Astrocyte (in vitro differentiated cells and primary cell): ENCODE results near the gene AQP11.

ENCODE experiments used
- EZH2 ChIP-seq: IDR thresholded peaks from 2 replicates; pipeline ENCODE4 v1.6.1; 2012; ENCODE audit warnings: mild to moderate bottlenecking, low read length, inconsistent platforms; ENCODE audit not compliant: insufficient read depth
- TF ChIP-seq, protein P1 (sequence below): IDR thresholded peaks from 2 replicates; pipeline ENCODE4 v1.5.1; 2011; ENCODE audit warnings: low read depth, mild to moderate bottlenecking, inconsistent platforms, low read length, moderate library complexity; ENCODE audit not compliant: insufficient read depth

DNA sequence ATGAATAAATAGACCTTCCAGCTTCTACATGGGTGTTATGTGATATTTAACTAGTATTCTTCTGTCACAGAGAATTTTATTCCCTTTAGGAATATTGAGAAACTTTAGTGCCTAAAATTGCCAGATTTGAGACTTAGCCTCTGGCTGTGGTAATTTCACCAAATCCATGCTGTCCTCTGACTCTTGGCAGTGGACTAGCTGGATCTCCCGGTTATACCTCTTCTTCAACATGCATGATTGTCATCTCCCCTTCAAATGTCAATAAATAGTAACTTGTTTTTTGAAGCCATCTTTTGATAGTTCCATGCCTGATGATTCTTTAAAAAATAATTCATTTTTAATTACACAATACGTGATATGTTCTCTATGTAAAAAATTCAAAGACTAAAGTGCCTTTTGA, 8.4 kb downstream of the AQP11 start:
- TF ChIP-seq, protein P1, sequence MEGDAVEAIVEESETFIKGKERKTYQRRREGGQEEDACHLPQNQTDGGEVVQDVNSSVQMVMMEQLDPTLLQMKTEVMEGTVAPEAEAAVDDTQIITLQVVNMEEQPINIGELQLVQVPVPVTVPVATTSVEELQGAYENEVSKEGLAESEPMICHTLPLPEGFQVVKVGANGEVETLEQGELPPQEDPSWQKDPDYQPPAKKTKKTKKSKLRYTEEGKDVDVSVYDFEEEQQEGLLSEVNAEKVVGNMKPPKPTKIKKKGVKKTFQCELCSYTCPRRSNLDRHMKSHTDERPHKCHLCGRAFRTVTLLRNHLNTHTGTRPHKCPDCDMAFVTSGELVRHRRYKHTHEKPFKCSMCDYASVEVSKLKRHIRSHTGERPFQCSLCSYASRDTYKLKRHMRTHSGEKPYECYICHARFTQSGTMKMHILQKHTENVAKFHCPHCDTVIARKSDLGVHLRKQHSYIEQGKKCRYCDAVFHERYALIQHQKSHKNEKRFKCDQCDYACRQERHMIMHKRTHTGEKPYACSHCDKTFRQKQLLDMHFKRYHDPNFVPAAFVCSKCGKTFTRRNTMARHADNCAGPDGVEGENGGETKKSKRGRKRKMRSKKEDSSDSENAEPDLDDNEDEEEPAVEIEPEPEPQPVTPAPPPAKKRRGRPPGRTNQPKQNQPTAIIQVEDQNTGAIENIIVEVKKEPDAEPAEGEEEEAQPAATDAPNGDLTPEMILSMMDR: no peak
- no peak for TF ChIP-seq EZH2
